GM21526 (cell line): ENCODE results near the gene HAGH.
"Not testable (repeated sequence)": the region's sequence is repeated elsewhere in the genome, so short reads cannot be mapped to it uniquely, and the experiment has no call there.

Experiments
- ATAC-seq: cut with Tn5 transposase; IDR thresholded peaks from one replicate; pipeline ENCODE4 v1.9.1; 2021; ENCODE audit warnings: moderate library complexity; ENCODE audit not compliant: unreplicated experiment, low FRiP score

Gene HAGH

DNA sequence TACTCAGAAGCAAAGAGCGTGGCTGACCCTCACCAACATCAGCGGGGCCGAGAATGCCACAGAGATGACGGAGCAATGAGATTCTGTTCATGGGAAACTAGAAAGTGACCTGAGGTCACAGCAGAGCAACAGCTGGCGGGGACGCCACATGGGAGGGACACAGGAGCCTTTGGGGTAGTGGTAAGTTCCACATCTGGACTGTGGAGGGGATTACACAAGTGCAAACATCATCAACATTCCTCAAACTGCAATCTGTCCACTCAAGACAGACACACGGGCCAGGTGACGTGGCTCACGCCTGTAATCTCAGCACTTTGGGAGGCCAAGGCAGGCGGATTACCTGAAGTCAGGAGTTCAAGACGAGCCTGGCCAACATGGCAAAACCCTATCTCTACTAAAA, 11.2 kb downstream of the HAGH start:
- ATAC-seq = no peak

DNA sequence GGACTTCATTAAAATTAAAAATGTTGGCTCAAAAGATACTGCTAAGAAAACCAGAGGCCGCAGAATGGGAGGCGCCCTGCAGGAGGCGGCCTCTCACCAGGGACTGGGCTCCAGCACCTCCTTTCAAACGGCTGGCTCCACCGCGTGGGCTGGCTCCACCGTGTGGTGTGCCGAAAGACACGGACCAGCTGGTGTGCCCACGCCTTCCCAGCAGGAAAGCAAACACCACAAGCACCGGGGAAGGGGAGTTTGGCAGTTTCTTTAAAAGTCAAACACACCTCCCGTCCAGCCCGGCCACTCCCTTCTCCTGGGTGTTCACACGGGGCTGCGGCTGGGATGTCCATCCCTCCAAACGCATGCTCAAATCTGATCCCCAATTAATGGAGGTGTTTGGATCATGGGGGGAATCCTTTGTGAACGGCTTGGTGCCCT, 13.9 kb downstream of the HAGH start:
- ATAC-seq = no peak

DNA sequence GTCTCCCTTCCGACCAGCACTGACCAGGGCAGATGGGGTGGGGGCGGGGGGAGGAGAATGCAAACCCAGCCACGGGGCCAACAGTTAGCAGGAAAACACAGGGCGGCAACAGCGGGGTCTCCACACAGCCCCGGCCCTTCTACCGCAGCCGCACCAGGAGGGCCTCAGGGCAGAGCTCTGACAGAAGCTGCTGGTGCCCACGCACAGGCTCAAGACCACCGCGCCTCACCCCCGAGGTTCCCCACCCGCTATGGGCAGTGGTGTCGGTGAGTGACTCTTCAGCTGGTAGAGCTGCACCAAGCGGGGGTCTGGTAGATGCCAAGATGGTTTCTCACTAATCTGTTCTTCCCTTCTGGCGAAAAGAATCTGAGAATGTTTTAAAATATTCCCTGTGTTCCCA, 16.1 kb downstream of the HAGH start:
- no peak for ATAC-seq

DNA sequence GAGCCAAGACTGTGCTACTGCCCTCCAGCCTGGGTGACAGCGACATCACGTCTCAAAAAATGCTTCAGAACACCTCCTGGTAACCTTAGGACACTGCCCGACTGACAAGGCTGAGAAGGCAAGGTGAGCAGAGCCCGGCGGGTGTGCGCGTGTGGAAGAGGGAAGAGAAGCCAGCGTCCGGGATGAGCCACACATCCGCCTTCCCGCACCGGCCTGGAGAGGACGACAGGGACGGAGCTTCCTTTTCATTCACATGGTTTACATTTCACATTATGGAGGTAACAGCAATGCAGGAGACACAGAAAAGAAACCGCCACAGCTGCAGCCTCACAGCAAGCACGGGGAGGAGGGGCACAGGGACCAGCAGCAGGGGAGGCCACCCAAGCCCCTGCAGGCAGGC, 16.5 kb downstream of the HAGH start:
- ATAC-seq = no peak

DNA sequence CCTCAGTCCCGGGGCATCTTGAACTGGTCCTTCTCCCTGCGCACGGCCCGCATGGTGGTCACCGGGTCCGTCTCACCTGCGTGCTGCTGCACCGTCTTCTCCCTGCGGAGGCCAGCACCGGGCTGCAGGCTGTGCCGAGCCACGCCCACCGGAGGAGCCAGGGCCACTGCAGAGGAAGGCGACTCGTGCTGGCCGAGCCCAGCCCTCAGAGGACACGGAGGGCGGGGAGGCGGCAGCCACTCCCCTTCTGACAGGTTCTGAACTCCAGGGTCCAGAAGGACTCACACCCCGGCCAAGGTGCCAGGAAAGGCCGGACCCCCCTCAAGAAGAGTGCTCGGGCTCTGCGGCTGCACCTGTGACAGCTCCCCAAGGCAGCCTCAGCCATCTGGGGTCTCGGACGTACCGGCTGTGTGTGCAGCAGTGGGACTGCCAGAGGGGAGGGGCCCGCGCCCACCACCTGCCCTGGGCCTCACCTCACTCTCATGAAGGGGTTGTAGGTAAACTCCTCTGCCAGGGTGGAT, 17.3 kb downstream of the HAGH start:
- no peak for ATAC-seq

DNA sequence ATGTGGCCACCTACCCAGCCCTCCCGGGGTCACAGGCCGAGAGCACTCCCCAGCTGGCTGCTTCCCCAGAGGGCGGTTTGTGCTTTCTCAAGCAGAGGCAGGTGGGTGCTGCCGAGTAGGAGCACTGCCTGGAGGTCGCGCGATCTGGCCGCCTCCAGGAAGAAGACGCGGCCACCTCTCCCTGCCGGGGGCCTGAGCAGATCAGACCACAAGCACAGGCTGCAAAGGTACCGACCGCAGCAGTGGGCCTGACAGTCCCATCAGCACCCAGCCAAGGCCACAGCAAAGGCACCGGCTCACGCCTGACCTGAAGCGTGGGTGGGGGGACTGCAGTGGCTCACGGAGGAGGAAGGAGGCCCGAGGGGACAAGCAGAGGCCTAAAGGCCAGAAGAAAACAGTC, 17.9 kb downstream of the HAGH start:
- no peak for ATAC-seq

DNA sequence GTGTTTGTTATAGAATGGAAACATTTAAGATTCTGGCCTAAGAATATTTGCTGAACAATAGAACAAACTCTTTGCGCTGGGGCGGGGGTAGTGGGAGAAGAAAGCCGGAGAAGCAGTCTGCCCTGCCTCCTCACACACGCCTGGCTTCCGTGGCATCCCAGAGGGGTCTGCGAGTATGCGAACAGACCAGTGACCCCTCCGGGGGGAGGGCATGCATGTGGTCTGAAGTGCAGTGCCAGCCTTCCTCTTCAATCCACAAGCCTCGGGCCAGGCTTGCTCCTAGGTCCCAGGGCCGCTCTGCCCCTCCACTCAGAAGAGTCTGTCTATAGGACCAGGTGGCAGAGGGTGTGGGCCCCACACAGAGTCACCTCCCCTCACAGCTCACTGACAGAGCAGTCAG, 19.0 kb downstream of the HAGH start:
- no peak for ATAC-seq

DNA sequence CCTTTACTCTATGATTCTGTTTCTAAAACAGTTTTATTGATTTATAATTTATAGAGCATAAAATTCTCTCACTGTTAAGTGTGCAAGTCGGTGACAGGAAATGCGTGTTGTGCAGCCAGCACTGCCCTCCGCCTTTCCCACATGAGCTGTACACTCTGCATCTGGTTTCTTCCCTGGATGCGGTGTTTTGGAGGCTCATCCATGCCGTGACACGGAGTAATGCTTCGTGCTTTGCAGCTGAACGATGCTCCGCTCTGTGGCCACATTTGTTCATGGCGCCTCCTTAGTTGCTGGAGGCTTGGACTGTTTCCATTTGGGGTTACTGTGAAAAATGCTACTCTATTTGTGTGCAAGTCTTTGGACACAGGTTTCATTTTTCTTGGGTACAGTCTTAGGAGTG, 25.9 kb downstream of the HAGH start:
- no peak for ATAC-seq

DNA sequence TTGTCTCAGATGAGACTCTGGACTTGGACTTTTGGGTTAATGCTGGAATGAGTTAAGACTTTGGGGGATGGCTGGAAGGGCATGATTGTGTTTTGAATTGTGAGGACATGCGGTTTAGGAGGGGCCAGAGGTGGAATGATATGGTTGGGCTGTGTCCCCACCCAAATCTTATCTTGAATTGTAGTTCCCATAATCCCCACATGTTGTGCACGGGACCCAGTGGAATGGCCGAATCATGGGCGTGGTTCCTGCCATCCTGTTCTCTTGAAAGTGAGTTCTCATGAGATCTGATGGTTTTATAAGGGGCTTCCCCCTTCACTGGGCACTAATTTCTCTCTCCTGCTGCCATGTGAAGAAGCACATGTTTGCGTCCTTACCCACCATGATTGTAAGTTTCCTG, 27.4 kb downstream of the HAGH start:
- ATAC-seq = not testable (repeated sequence)

DNA sequence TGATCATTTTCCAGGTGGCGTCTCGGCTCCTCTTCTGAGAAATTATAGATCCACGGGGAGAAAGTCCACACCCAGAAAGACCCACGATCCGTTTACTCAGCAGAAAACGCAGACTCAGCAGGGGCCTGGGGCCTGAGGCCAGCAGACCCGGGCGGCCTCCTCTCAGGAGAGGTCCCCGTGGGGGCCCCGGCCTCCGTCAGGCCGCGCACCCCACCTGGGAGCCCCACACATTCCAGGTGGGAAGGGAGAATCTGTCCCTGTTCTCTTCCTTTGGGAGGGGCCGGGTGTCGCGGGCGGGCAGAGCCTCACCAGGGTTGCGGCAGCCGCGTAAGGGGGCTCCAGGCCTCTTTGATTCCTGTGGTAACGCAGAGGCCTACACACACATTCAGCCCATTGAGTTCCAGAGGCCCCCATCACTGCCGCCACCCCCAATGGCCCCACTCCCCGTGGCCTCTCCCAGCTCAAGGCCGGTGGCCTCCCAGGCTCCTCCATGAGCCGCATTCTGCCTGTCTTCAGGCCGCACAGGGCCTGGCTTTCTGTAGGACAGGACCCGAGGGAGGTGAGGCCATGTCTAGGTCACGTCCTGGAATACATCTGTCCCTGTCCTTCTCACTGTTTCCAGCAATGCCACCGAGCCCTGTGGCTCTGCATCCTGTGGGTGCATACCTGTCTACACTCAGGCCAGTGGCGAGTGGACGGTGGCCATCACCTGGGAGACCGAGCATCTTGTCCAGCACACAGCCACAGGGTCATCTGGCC, 31.5 kb downstream of the HAGH start:
- ATAC-seq = no peak

DNA sequence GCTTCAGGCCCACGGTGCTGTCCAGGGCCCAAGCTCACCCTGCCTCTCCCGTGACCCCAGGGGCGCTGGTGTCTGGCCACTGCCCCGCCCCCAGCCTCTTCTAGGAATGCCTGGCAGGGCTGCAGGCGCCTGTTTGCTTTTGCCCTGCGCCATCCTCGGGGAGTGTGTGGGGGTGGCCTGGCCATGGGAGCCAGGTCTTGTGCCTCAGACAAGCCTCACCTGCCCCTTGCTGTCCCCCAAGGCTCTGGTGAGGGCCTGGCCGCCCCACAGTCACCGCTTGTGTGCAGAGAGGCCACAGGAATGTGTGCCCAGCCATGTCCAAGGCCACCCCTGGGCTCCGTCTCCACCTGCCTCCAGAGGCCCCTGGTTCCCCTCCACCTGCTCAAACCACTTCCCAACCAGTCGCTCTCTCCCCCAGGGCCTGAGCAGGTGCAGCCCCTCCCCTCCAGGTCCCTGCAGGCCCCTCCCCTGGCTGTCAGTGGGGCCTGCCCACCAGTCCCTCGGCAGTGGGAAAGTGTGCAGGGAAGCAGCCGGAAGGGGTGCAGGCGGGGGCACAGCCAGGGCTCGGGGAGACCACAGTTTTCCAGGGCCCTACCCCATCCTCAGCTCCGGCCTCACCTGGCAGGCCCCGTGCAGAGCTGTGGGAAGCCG, 32.3 kb downstream of the HAGH start:
- no peak for ATAC-seq

DNA sequence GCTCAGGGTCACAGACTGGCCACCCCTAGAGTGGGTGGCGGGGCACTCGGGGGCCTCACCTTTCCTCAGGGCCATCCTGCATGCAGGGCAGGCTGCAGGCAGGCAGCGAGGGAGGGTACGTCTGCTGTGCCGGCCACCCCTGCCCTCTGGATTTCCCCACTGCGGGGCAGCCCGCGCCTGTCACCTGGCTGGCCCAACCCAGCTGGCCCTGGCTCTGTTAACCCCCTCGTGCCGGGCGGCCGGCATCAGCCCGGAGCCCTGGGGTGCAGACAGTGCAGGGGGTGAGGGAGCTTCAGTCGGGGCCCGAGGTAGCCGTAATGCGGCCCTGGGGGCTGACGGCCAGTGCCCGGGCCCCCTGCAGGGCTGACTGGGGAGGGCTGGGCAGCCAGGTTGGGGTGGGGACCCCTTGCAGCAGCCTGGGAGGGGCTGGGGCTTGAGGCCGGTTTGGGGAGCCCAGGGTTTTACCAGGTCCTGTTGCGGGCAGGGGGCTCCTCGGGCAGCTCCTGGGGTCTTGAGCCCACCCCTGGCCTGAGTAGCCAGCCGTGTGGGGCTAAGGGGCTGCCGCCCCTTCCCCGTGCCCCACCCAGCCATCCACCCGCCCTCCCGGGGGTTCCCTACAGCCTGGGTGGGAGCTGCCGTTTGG, 32.9 kb downstream of the HAGH start, which contains the start of gene IGFALS:
IGFALS (minus strand) TSS at position 128 of the 643 bp plus-strand sequence; CDS start at position 75, 53 bp downstream.
- no peak for ATAC-seq

DNA sequence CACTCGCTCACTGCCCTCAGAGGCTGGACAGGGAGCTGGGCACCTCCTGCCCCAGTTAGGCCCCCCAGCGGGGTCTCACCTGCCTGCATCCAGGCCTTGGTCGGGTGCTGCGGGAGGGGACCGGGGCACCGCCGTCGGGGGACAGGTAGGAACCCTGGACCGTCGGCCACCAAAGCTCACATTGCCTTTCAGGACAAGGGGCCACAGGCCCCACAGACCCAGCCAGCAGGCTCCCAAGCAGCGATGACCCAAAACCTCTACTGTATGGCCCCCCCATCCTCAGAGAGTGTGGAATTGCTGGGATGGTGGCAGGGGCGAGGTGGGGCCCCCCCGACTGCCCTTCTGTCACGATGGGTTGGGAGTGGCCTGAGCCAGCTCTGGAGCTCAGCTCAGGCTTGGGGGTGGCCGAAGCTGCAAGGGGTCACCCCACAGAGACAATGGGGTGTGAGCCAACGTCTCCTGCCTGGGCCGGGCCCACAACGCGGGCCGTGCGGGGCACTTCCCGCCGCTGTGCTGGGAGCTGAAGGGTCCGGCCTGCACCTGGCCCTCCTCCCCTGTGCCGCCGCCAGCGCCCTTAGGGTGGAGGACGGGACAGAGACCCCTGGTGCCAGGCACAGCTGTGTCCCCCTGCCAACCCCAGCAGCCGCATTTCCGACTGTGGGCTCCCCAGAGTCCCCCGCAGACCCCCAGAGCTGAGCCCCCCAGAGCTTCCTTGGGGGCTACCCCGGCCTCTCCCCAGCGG, 33.6 kb downstream of the HAGH start:
- no peak for ATAC-seq

DNA sequence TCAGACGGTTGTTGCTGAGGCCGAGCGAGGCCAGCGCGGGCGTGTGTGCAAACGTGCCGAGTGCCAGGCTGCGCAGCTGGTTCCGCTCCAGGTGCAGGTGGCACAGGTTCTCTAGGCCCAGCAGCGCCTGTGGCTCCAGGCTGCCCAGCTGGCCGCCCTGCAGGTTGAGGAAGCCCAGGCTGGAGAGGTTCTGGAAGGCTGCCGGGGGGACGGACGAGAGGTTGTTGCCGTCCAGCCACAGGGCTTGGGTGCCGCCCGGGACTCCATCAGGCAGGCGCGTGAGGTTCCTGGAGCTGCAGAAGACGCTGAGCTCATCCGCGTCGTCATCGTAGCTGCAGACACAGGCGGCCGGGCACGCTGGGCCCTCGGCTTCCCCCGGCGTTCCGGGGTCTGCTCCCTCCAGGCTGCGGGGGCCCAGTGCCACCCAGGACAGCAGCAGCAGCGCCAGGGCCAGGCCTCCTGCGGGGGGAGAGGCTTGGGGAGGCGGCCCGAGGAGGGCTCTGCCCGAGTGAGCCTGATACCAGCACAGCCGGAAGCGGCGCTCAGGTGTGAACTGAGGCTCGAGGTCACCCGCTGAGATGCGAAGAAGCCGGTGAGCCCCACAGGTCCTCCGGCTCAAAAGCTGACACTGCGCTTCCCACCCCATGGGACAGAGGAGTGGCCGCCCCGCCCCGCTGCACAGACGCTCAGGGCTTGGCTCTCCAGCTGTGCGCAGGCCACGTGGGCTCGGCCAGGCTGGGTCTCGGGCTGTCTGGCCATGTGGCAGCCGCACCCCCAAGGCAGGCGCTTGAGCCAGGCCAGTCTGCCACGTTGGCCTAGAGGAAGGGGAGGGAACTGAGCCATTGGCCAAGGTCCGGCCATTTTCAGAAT, 34.4 kb downstream of the HAGH start:
- no peak for ATAC-seq

DNA sequence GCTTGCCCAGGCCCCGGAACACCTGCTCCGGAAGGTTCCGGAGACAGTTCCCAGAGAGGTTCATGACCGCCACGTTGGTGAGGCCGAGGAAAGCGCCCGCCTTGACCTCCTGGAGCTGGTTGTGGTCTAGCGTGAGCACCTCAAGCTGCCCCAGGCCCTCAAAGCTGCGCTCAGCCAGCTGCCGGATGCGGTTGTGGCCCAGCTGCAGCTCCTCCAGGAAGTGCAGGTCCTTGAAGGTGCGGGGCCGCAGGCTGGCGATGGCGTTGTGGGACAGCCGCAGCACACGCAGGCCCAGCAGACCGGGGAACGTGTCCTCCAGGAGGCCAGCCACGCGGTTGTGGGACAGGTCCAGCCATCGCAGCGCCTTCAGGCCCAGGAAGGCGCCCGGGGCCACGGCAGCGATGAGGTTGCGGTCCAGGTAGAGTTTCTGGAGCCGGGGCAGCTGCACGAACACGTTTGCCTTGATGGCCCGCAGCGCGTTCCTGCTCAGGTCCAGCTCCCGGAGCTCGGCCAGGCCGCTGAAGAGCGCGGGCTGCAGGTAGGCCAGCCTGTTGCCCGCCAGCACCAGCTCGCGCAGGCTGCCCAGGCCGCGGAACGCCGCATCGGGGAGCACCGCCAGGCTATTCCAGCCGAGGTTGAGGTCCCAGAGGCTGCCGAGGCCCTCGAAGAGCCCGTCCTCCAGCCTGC, 35.2 kb downstream of the HAGH start:
- ATAC-seq = no peak

DNA sequence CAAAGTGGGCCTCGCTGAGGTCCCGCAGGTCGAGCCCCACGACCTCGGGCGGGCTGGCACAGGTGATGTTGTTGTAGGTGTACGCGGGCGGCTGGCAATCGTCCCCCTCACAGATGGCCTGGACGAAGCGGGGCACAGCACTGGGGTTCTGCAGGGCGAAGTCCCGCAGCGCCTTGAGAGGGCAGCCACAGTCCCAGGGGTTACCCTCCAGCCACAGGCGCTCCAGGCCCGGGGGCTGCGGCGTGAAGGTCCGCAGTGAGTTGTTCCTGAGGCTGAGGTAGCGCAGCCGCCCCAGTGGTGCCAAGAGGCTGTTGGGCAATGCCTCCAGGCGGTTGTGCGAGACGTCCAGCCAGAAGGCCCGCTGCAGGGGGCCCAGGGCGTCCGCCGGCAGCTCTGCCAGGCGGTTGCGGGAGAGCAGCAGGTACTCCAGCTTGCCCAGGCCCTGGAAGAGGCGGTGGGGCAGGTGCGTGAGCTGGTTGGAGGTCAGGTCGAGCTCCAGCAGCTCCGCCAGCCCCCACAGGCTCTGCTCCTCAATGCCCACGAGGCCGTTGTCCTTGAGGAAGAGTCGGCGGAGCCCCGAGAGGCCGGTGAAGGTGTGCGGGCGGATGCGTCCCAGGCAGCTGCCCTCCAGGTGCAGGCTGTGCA, 35.9 kb downstream of the HAGH start:
- ATAC-seq = no peak

DNA sequence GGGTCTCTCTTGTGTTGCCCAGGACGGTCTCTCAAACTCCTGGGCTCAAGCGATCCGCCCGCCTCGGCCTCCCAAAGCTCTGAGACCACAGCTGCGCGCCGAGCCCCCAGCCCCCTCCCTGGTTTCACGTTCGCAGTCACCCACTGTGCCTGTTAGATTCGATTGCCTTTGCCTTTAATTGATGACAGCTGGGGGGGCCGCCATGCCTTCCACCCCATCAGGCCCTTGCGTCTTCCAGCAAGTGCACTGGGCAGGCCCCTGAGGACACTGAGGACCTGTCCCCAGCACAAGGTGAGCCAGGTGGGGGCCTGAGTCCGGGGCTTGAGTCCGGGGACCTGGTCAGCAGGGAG, 36.4 kb downstream of the HAGH start:
- no peak for ATAC-seq

DNA sequence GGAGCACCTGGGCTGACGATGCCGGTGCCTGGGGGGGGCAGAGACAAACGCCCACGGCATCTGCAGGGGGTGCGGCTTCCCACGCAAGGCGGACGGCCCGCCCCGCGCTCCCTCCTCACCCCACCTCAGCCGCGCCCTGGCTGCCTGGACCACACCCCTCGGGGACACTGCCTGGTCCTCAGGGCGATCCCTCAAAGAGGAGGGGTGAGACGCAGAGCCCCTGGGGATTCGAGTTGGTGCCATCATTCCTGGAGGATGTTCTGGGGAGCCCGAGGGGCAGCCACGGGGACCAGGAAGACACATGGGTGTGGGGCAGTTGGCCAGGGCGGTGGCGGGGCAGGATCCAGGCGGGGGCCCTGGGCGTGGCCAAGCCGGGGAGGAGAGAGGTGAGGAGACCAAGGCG, 37.0 kb downstream of the HAGH start:
- no peak for ATAC-seq

DNA sequence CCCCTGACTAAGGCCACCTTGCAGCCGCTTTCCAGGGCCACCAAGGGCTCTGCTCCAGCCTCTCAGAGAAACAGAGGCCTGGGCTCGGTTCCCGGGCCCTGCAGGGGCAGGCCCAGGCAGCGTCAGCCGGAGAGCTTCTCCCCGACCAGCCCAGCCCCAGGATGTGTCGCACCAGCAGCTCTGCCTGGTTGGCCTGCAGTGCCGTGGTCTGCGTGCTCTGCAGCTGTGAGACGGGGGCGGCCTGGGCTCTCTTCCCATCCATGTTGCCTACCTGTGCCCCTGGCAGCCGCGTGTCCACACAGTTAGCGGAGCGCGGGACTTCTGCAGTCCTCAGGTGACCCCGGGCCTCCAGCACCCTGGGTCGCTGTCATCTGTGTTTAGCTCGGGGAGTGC, 37.9 kb downstream of the HAGH start:
- no peak for ATAC-seq
